Endothelial cell (in vitro differentiated cells): ENCODE data around the gene FRMD4A. TPM values are rescaled to one million over a fixed set of nuclear protein-coding genes. Genes with fewer than 3 reads are reported as not detected.

Experiments
- DNase-seq: peaks from one replicate; pipeline ENCODE4 v3.0.0; 2021; ENCODE audit warnings: low spot score
- H3K27ac Mint-ChIP-seq: one replicate; pipeline ENCODE4 v1.8.0; 2021; ENCODE audit warnings: mixed read lengths, inconsistent platforms; ENCODE audit not compliant: unreplicated experiment
- H3K27me3 Mint-ChIP-seq: one replicate; pipeline ENCODE4 v1.8.0; 2021; ENCODE audit warnings: mild to moderate bottlenecking, moderate library complexity, mixed read lengths, inconsistent platforms; ENCODE audit not compliant: unreplicated experiment
- H3K36me3 Mint-ChIP-seq: one replicate; pipeline ENCODE4 v1.8.0; 2021; ENCODE audit warnings: mild to moderate bottlenecking, low read depth, mixed read lengths, inconsistent platforms; ENCODE audit not compliant: unreplicated experiment
- H3K4me1 Mint-ChIP-seq: one replicate; pipeline ENCODE4 v1.8.0; 2021; ENCODE audit warnings: mild to moderate bottlenecking, mixed read lengths, inconsistent platforms; ENCODE audit not compliant: unreplicated experiment
- H3K4me3 Mint-ChIP-seq: one replicate; pipeline ENCODE4 v1.8.0; 2021; ENCODE audit warnings: mild to moderate bottlenecking, mixed read lengths, inconsistent platforms; ENCODE audit not compliant: unreplicated experiment
- H3K9me3 Mint-ChIP-seq: one replicate; pipeline ENCODE4 v1.8.0; 2021; ENCODE audit warnings: mixed read lengths, inconsistent platforms; ENCODE audit not compliant: unreplicated experiment
- CTCF ChIP-seq: fragments of 200-600 bp; sonication (generic); IDR thresholded peaks from one replicate; pipeline ENCODE4 v1.5.0; 2021; ENCODE audit warnings: antibody characterized with exemption; ENCODE audit not compliant: unreplicated experiment
- total RNA-seq: library from RNA; stranded (reverse); fragmentation: NEBNext Ultra II Directional; extraction: Animal tissue kit (Norgen Biotek cat#: 25700); gene quantifications from one replicate; pipeline ENCODE4 v1.2.1, GENCODE V29; 2021; ENCODE audit not compliant: unreplicated experiment

Gene FRMD4A
- total RNA-seq, 1 donor from 2014 or later: 68.9 TPM

DNA sequence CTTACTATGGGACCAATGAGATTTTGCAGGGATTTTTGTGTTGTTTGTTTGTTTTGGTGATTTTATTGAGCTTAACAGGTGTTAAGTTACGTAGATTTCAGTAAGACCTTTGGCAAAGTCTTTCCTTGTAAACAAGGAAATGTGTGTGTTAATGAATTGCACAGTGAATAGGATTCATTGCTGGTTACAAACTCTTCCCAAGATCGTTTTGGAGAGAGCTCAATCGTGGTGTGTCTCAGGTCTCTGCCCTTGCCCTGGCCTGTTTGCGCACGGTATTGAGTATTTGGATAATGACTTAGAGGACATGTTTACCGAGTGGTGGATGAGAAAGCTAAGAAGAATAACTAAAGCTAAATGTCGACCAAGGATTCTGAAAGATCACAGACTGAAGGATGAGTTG is 702.1 kb downstream of the FRMD4A start:
- Mint-ChIP-seq H3K4me3 (no peak overlapping the region), H3K27ac (peak overlapping the region; percentile 67), H3K9me3 (no peaks in the 10 kb centered on the region), H3K4me1 (peaks cover 4% of the 10 kb centered on the region), H3K36me3 (no peaks in the 10 kb centered on the region), H3K27me3 (no peaks in the 10 kb centered on the region)
- DNase-seq: no peak
- TF ChIP-seq CTCF: no peak

- no peak overlapping the region for H3K27ac Mint-ChIP-seq
- no peaks in the 10 kb centered on the region for H3K36me3 Mint-ChIP-seq
- no peak for DNase-seq
- no peak overlapping the region for H3K4me3 Mint-ChIP-seq
- H3K9me3 Mint-ChIP-seq: no peaks in the 10 kb centered on the region
- no peak for TF ChIP-seq CTCF
- no peaks in the 10 kb centered on the region for H3K27me3 Mint-ChIP-seq
- H3K4me1 Mint-ChIP-seq: peaks cover 2% of the 10 kb centered on the region
Measured at GRCh38 chr10:13627459-13628310, 703.0 kb downstream of the FRMD4A start.

DNA sequence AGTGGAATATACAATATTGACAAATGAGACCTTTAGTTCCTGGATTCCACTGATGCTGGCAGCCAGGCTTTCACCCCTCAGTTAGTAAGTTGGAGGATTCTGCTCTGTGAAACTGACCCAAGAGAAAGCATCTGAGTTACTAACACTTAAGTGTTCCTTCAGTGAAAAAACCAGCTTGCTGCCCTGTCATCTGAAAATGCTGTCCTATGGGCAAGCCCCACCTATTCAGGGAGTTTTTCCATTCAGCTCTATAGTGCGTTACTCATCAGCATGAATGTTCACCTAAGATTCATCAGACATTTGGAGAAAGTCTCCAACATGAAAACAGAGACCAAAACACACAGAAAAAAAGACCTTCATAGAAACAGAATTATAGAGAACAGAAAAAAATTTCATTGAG is 706.1 kb downstream of the FRMD4A start:
- Mint-ChIP-seq H3K4me1 (peaks cover 2% of the 10 kb centered on the region), H3K27ac (no peak overlapping the region), H3K27me3 (no peaks in the 10 kb centered on the region), H3K36me3 (peaks cover 5% of the 10 kb centered on the region), H3K9me3 (no peaks in the 10 kb centered on the region), H3K4me3 (no peak overlapping the region)
- TF ChIP-seq CTCF: no peak
- no peak for DNase-seq

DNA sequence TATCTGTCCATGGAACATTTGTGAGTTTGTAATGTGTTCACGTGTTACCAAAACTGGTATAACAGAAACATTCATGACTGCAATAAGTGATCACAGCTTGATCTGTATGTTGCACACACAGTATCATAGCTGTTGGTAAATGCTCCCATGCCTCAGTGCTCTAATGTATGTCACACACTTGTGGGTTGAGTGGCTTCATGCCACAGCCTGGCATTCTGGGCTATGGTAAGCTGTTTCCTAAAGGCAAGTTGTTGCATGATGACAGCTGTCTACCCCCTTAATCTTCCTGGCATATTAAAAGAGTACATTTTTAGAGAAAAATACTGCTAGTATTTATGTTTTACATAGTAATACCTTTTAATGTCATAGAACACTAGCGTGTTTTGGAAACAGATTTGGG is 708.8 kb downstream of the FRMD4A start:
- peaks cover 12% of the 10 kb centered on the region for H3K36me3 Mint-ChIP-seq
- no peak overlapping the region for H3K27ac Mint-ChIP-seq
- TF ChIP-seq CTCF: no peak
- no peaks in the 10 kb centered on the region for H3K27me3 Mint-ChIP-seq
- no peaks in the 10 kb centered on the region for H3K4me1 Mint-ChIP-seq
- no peaks in the 10 kb centered on the region for H3K9me3 Mint-ChIP-seq
- no peak overlapping the region for H3K4me3 Mint-ChIP-seq
- DNase-seq: no peak

DNA sequence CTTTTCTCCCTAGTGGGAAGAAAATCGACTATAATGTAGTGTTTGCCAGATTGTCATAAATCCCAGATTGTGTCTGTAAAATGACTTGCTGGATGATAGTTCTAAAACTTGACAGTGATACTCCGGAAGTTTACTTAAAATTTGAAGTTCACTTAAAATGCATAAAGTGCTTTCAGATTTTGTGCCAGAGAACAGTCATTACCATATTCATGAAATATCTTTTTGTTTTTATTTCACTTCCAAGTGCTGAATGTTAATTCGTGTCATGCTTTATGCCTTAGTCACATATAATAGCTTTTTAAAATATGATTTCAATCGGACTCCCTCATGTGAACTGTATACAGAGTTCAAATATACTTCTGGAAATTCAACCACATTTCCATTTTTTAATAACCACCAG is 713.6 kb downstream of the FRMD4A start:
- Mint-ChIP-seq H3K9me3 (no peaks in the 10 kb centered on the region), H3K27me3 (no peaks in the 10 kb centered on the region), H3K27ac (no peak overlapping the region), H3K4me3 (no peak overlapping the region), H3K36me3 (peaks cover 19% of the 10 kb centered on the region), H3K4me1 (peaks cover 30% of the 10 kb centered on the region)
- DNase-seq: no peak
- TF ChIP-seq CTCF: no peak
